ENCODE data around the gene EFHC1. TPM values are rescaled to one million over a fixed set of nuclear protein-coding genes. Genes with fewer than 3 reads are reported as not detected.

Gene EFHC1
- total RNA-seq, 1 experiment from 2014 or later = 24.6 TPM

GRCh38 chr6:52529311-52529710 is 109.2 kb downstream of the EFHC1 start:
- intact Hi-C loops (cut with micrococcal nuclease; ENCODE audit: unreplicated experiment) (no loop called here), in situ Hi-C loops (cut with HindIII; ENCODE audit: low pct_unique_long_range_greater_than_20kb, low sequenced_read_pairs) (no loop called here)
- DNase-seq (ENCODE audit: low read depth, low spot score) (no peak), ATAC-seq (no peak)
- Histone ChIP-seq H3K27me3 (ENCODE audit: control insufficient read depth, insufficient read depth, low read length) (no peaks in the 10 kb centered on the region), H3K36me3 (ENCODE audit: control insufficient read depth, insufficient read depth, low read length) (peaks cover 2% of the 10 kb centered on the region; the same call in 1 of the 2 replicates), H3K9me3 (ENCODE audit: control insufficient read depth, insufficient read depth, low read depth, low read length) (no peaks in the 10 kb centered on the region), H3K27ac (ENCODE audit: low read length) (peak overlapping the region; percentile 14; the same call in 1 of the 2 replicates), H3K4me1 (ENCODE audit: control insufficient read depth, insufficient read depth, low read length) (peaks cover 8% of the 10 kb centered on the region), H3K4me3 (ENCODE audit: low read depth in 2 of 2, low read length in 2 of 2) (no peak overlapping the region)
- ChIA-PET CTCF (no interaction called here), POLR2A (no interaction called here)
- TF ChIP-seq REST (IDR thresholded peaks at IDR 0.05; ENCODE audit: insufficient read depth in 1 of 2, low read depth in 2 of 2, low read length in 1 of 2) (no peak), CTCF (IDR thresholded peaks at IDR 0.05) (no peak), POLR2AphosphoS5 (IDR thresholded peaks at IDR 0.05; ENCODE audit: low read depth, low read length) (no peak), TCF7L2 (IDR thresholded peaks at IDR 0.05; ENCODE audit: low read depth, low read length) (no peak), SIN3A (IDR thresholded peaks at IDR 0.05; ENCODE audit: borderline replicate concordance, insufficient read depth, low read depth, low read length) (no peak)
- BruUV-seq (replicated peaks) = no TSS peak

GRCh38 chr6:52530351-52530750 is 110.2 kb downstream of the EFHC1 start:
- H3K9me3 ChIP-seq (ENCODE audit: control insufficient read depth, insufficient read depth, low read depth, low read length) = no peaks in the 10 kb centered on the region
- no peak for DNase-seq (ENCODE audit: low read depth, low spot score)
- intact Hi-C loops (cut with micrococcal nuclease; ENCODE audit: unreplicated experiment) = no loop called here
- in situ Hi-C loops (cut with HindIII; ENCODE audit: low pct_unique_long_range_greater_than_20kb, low sequenced_read_pairs) = no loop called here
- H3K36me3 ChIP-seq (ENCODE audit: control insufficient read depth, insufficient read depth, low read length) = peaks cover 2% of the 10 kb centered on the region; the same call in 1 of the 2 replicates
- TF ChIP-seq POLR2AphosphoS5 (IDR thresholded peaks at IDR 0.05; ENCODE audit: low read depth, low read length) (no peak), REST (IDR thresholded peaks at IDR 0.05; ENCODE audit: insufficient read depth in 1 of 2, low read depth in 2 of 2, low read length in 1 of 2) (no peak)
- no peak overlapping the region for H3K27ac ChIP-seq (ENCODE audit: low read length)
- ChIA-PET POLR2A (interaction anchor here (0.6 kb wide), 1 partner anchor 11 kb away, joined by 5 read pairs; no protein-coding TSS in a partner anchor), CTCF (no interaction called here)
- H3K4me3 ChIP-seq (ENCODE audit: low read depth in 2 of 2, low read length in 2 of 2) = no peak overlapping the region
- no peak for ATAC-seq
- BruUV-seq (replicated peaks) = no TSS peak
- no peaks in the 10 kb centered on the region for H3K4me1 ChIP-seq (ENCODE audit: control insufficient read depth, insufficient read depth, low read length)
- no peaks in the 10 kb centered on the region for H3K27me3 ChIP-seq (ENCODE audit: control insufficient read depth, insufficient read depth, low read length)

Measured in Panc1 (cell line).